Measurements from ENCODE around the gene MTCL1.

The MTCL1 gene

DNA sequence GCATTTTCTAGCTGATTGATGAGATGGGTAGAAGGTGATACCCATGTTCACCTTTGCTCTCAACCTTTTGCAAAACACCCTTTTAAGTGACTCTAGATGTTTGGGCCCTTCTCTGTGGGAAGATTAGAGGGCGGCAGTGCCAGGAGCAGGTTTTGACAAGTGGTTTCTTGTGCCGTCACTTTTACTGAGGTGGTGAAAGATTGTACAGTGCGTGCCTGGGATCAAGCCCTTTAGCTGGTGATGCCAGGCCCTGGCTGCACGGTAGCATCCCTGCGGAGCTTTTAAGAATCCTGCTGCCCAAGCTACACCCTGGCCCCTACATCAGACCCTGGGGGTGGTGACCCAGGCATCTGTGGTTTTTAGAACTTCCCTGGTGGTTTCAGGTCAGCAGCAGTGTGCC lies 29.1 kb downstream of the MTCL1 start:
- WGBS (ENCODE audit: extremely low coverage, insufficient coverage, insufficient read length): no CpG with 5 or more reads among the region's 5 CpGs
- no peak overlapping the region for H4K8ac ChIP-seq (ENCODE audit: low read depth, low read length)

GRCh38 chr18:8735274-8735673 lies 29.9 kb downstream of the MTCL1 start:
- H3K9ac ChIP-seq (ENCODE audit: low read length): no peak overlapping the region
- no peaks in the 10 kb centered on the region for H3K27me3 ChIP-seq (ENCODE audit: insufficient read depth, low read length)
- no peak for DNase-seq
- no peak overlapping the region for H4K91ac ChIP-seq (ENCODE audit: low read depth, low read length)
- H3K9me3 ChIP-seq (ENCODE audit: insufficient read depth, low read depth, low read length): no peaks in the 10 kb centered on the region
- H2BK12ac ChIP-seq (ENCODE audit: low read length): no peak overlapping the region
- no peak overlapping the region for H2BK120ac ChIP-seq (ENCODE audit: insufficient read depth, low read length, poor library complexity)
- no peak overlapping the region for H3K18ac ChIP-seq (ENCODE audit: low read length)
- H2AK5ac ChIP-seq (ENCODE audit: low read length): no peak overlapping the region
- no CpG with 5 or more reads among the region's 2 CpGs for WGBS (ENCODE audit: extremely low coverage, insufficient coverage, insufficient read length)
- H3K79me1 ChIP-seq (ENCODE audit: low read length): no peaks in the 10 kb centered on the region
- H3K79me2 ChIP-seq (ENCODE audit: control insufficient read depth, insufficient read depth, low read length, poor library complexity): peaks cover 1% of the 10 kb centered on the region
- no peak overlapping the region for H3K14ac ChIP-seq (ENCODE audit: low read length)
- no peaks in the 10 kb centered on the region for H3K36me3 ChIP-seq (ENCODE audit: control insufficient read depth in 1 of 2, insufficient read depth in 2 of 2, low read length in 2 of 2)
- H3K4ac ChIP-seq (ENCODE audit: low read depth, low read length): no peak overlapping the region
- H2BK5ac ChIP-seq (ENCODE audit: low read depth, low read length, poor library complexity): no peak overlapping the region
- H3K4me1 ChIP-seq (ENCODE audit: control insufficient read depth in 1 of 2, insufficient read depth in 2 of 2, low read length in 2 of 2): peaks cover 8 to 9% of the 10 kb centered on the region in 2 experiments
- no peak overlapping the region for H3K4me2 ChIP-seq (ENCODE audit: low read length)
- H4K12ac ChIP-seq (ENCODE audit: low read depth, low read length): no peak overlapping the region
- no peak overlapping the region for H2AFZ ChIP-seq (ENCODE audit: insufficient read depth, low read length, poor library complexity)
- H3K4me3 ChIP-seq (ENCODE audit: low read depth, low read length): no peak overlapping the region
- no peak overlapping the region for H3K27ac ChIP-seq (ENCODE audit: low read depth, low read length)
- H4K8ac ChIP-seq (ENCODE audit: low read depth, low read length): no peak overlapping the region
- no peak overlapping the region for H3K23ac ChIP-seq (ENCODE audit: low read length)

More for the DNA sequence above, 29.1 kb downstream of the MTCL1 start:
- Histone ChIP-seq H3K4ac (ENCODE audit: low read depth, low read length) (no peak overlapping the region), H3K4me3 (ENCODE audit: low read depth, low read length) (no peak overlapping the region), H3K4me2 (ENCODE audit: low read length) (no peak overlapping the region), H3K79me2 (ENCODE audit: control insufficient read depth, insufficient read depth, low read length, poor library complexity) (peaks cover 1% of the 10 kb centered on the region), H2BK5ac (ENCODE audit: low read depth, low read length, poor library complexity) (no peak overlapping the region), H2BK12ac (ENCODE audit: low read length) (no peak overlapping the region), H2AFZ (ENCODE audit: insufficient read depth, low read length, poor library complexity) (no peak overlapping the region), H3K4me1 (ENCODE audit: control insufficient read depth in 1 of 2, insufficient read depth in 2 of 2, low read length in 2 of 2) (peaks cover 8 to 9% of the 10 kb centered on the region in 2 experiments), H3K9me3 (ENCODE audit: insufficient read depth, low read depth, low read length) (no peaks in the 10 kb centered on the region), H3K18ac (ENCODE audit: low read length) (no peak overlapping the region), H3K36me3 (ENCODE audit: control insufficient read depth in 1 of 2, insufficient read depth in 2 of 2, low read length in 2 of 2) (no peaks in the 10 kb centered on the region), H3K23ac (ENCODE audit: low read length) (no peak overlapping the region), H3K9ac (ENCODE audit: low read length) (no peak overlapping the region), H3K79me1 (ENCODE audit: low read length) (no peaks in the 10 kb centered on the region), H3K14ac (ENCODE audit: low read length) (no peak overlapping the region), H3K27ac (ENCODE audit: low read depth, low read length) (no peak overlapping the region), H3K27me3 (ENCODE audit: insufficient read depth, low read length) (no peaks in the 10 kb centered on the region), H2AK5ac (ENCODE audit: low read length) (no peak overlapping the region), H4K12ac (ENCODE audit: low read depth, low read length) (no peak overlapping the region), H4K91ac (ENCODE audit: low read depth, low read length) (no peak overlapping the region), H2BK120ac (ENCODE audit: insufficient read depth, low read length, poor library complexity) (no peak overlapping the region)
- no peak for DNase-seq

DNA sequence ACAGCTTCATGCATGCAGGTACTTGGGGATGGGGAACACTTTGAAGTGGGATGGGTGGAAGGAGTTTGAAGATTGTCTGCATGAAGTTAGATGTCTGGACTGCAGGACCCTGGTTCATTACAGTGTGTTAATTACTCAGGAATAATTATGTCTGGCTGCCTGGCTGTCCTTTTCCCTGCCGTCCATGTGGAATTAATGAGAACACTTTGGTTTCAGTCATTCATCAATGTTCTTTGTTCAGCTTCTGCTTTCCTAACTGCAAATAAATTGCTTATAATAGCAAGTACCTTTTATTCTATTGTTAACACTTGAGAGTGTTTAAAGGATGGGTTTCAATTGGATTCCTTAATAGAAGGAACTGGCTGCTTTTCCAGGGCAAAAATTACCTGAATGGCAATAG lies 35.8 kb downstream of the MTCL1 start:
- Histone ChIP-seq H4K8ac (ENCODE audit: low read depth, low read length) (no peak overlapping the region), H3K4me3 (ENCODE audit: low read depth, low read length) (no peak overlapping the region), H3K27ac (ENCODE audit: low read depth, low read length) (no peak overlapping the region), H3K36me3 (ENCODE audit: control insufficient read depth in 1 of 2, insufficient read depth in 2 of 2, low read length in 2 of 2) (no peaks in the 10 kb centered on the region), H3K79me2 (ENCODE audit: control insufficient read depth, insufficient read depth, low read length, poor library complexity) (no peaks in the 10 kb centered on the region), H2AK5ac (ENCODE audit: low read length) (no peak overlapping the region), H4K12ac (ENCODE audit: low read depth, low read length) (no peak overlapping the region), H2AFZ (ENCODE audit: insufficient read depth, low read length, poor library complexity) (no peak overlapping the region), H2BK5ac (ENCODE audit: low read depth, low read length, poor library complexity) (no peak overlapping the region), H3K14ac (ENCODE audit: low read length) (no peak overlapping the region), H4K91ac (ENCODE audit: low read depth, low read length) (no peak overlapping the region), H3K4ac (ENCODE audit: low read depth, low read length) (no peak overlapping the region), H3K9me3 (ENCODE audit: insufficient read depth, low read depth, low read length) (no peaks in the 10 kb centered on the region), H2BK120ac (ENCODE audit: insufficient read depth, low read length, poor library complexity) (no peak overlapping the region), H3K23ac (ENCODE audit: low read length) (no peak overlapping the region), H2BK12ac (ENCODE audit: low read length) (no peak overlapping the region), H3K79me1 (ENCODE audit: low read length) (no peaks in the 10 kb centered on the region), H3K4me1 (ENCODE audit: control insufficient read depth in 1 of 2, insufficient read depth in 2 of 2, low read length in 2 of 2) (no peaks in the 10 kb centered on the region), H3K4me2 (ENCODE audit: low read length) (no peak overlapping the region), H3K18ac (ENCODE audit: low read length) (no peak overlapping the region), H3K27me3 (ENCODE audit: insufficient read depth, low read length) (no peaks in the 10 kb centered on the region), H3K9ac (ENCODE audit: low read length) (no peak overlapping the region)
- no CpG with 5 or more reads among the region's 1 CpG for WGBS (ENCODE audit: extremely low coverage, insufficient coverage, insufficient read length)
- DNase-seq: no peak

- Histone ChIP-seq H3K23ac (ENCODE audit: low read length) (no peak overlapping the region), H3K18ac (ENCODE audit: low read length) (no peak overlapping the region), H3K27me3 (ENCODE audit: insufficient read depth, low read length) (no peaks in the 10 kb centered on the region), H2BK12ac (ENCODE audit: low read length) (no peak overlapping the region), H3K14ac (ENCODE audit: low read length) (no peak overlapping the region), H3K79me1 (ENCODE audit: low read length) (no peaks in the 10 kb centered on the region), H4K12ac (ENCODE audit: low read depth, low read length) (no peak overlapping the region), H3K36me3 (ENCODE audit: control insufficient read depth in 1 of 2, insufficient read depth in 2 of 2, low read length in 2 of 2) (no peaks in the 10 kb centered on the region), H2BK5ac (ENCODE audit: low read depth, low read length, poor library complexity) (no peak overlapping the region), H2AK5ac (ENCODE audit: low read length) (no peak overlapping the region), H3K4me2 (ENCODE audit: low read length) (no peak overlapping the region), H3K9ac (ENCODE audit: low read length) (no peak overlapping the region), H3K4me3 (ENCODE audit: low read depth, low read length) (no peak overlapping the region), H2BK120ac (ENCODE audit: insufficient read depth, low read length, poor library complexity) (no peak overlapping the region), H3K27ac (ENCODE audit: low read depth, low read length) (no peak overlapping the region), H2AFZ (ENCODE audit: insufficient read depth, low read length, poor library complexity) (no peak overlapping the region), H4K8ac (ENCODE audit: low read depth, low read length) (no peak overlapping the region), H3K9me3 (ENCODE audit: insufficient read depth, low read depth, low read length) (no peaks in the 10 kb centered on the region), H4K91ac (ENCODE audit: low read depth, low read length) (no peak overlapping the region), H3K79me2 (ENCODE audit: control insufficient read depth, insufficient read depth, low read length, poor library complexity) (no peaks in the 10 kb centered on the region), H3K4me1 (ENCODE audit: control insufficient read depth in 1 of 2, insufficient read depth in 2 of 2, low read length in 2 of 2) (no peaks in the 10 kb centered on the region), H3K4ac (ENCODE audit: low read depth, low read length) (no peak overlapping the region)
- WGBS (ENCODE audit: extremely low coverage, insufficient coverage, insufficient read length): no CpG with 5 or more reads among the region's 7 CpGs
- no peak for DNase-seq
Observed at GRCh38 chr18:8741532-8741931, 36.2 kb downstream of the MTCL1 start.

Data from trophoblast cell (in vitro differentiated cells and primary cell).